SK-N-MC (cell line): ENCODE measurements around the gene CD8B.
A peak's percentile ranks its signal among the peaks of the same experiment; 100 is the strongest.

Source experiments
- DNase-seq: peaks from one replicate; pipeline ENCODE4 v3.0.0-alpha.2; 2011; ENCODE audit warnings: low read depth, low spot score
- H3K27ac ChIP-seq: fragments of 200-600 bp; sonication (generic); 2 replicates; pipeline ENCODE4 v1.5.1; 2016; ENCODE audit warnings: mixed run types
- H3K36me3 ChIP-seq: fragments of 200-600 bp; sonication (generic); 2 replicates; pipeline ENCODE4 v1.6.1; 2017; ENCODE audit warnings: antibody characterized with exemption, low read length, mixed read lengths; ENCODE audit not compliant: insufficient read depth
- H3K4me3 ChIP-seq: fragments of 200-600 bp; sonication (generic); 2 replicates; pipeline ENCODE4 v1.5.1; 2016
- H3K9ac ChIP-seq: fragments of 200-600 bp; sonication (generic); 2 replicates; pipeline ENCODE4 v1.8.0; 2017; ENCODE audit warnings: mixed run types, mixed read lengths; ENCODE audit not compliant: insufficient read length
- H3K9me3 ChIP-seq: fragments of 200-600 bp; sonication (generic); 2 replicates; pipeline ENCODE4 v1.6.1; 2017; ENCODE audit warnings: low read depth, mild to moderate bottlenecking, antibody characterized with exemption, low read length, moderate library complexity, mixed read lengths
- EZH2 ChIP-seq: fragments of 200-600 bp; sonication (generic); IDR thresholded peaks from one replicate; pipeline ENCODE4 v1.6.1; 2017; ENCODE audit warnings: antibody characterized with exemption
- FOXP2 ChIP-seq: optimal IDR thresholded peaks from 2 replicates; pipeline ENCODE3; 2011; ENCODE audit warnings: mild to moderate bottlenecking, moderate library complexity; ENCODE audit not compliant: insufficient read depth; ENCODE audit errors: extremely low read length, control extremely low read depth
- POLR2AphosphoS5 ChIP-seq: IDR thresholded peaks from 2 replicates; pipeline ENCODE4 v1.6.1; 2012; ENCODE audit warnings: mild to moderate bottlenecking, low read depth, low read length, borderline replicate concordance

CD8B gene

GRCh38 chr2:86818114-86818801, 43.4 kb downstream of the CD8B start:
- no peak overlapping the region for H3K4me3 ChIP-seq
- no peak overlapping the region for H3K9ac ChIP-seq
- no peak for DNase-seq
- no peak overlapping the region for H3K27ac ChIP-seq
- TF ChIP-seq FOXP2 (no peak), EZH2 (no peak)
- H3K9me3 ChIP-seq = no peaks in the 10 kb centered on the region
- no peaks in the 10 kb centered on the region for H3K36me3 ChIP-seq

GRCh38 chr2:86815611-86816010, 46.1 kb downstream of the CD8B start:
- TF ChIP-seq FOXP2 = no peak
- no peak for TF ChIP-seq EZH2
- TF ChIP-seq POLR2AphosphoS5 = no peak
- H3K36me3 ChIP-seq = no peaks in the 10 kb centered on the region
- no peak overlapping the region for H3K4me3 ChIP-seq
- no peak for DNase-seq
- no peaks in the 10 kb centered on the region for H3K9me3 ChIP-seq
- H3K9ac ChIP-seq = no peak overlapping the region
- H3K27ac ChIP-seq = no peak overlapping the region

- no peaks in the 10 kb centered on the region for H3K36me3 ChIP-seq
- H3K9ac ChIP-seq = no peak overlapping the region
- no peak for TF ChIP-seq FOXP2
- no peak for TF ChIP-seq EZH2
- no peak for TF ChIP-seq POLR2AphosphoS5
- no peak overlapping the region for H3K4me3 ChIP-seq
- DNase-seq = no peak
- no peak overlapping the region for H3K27ac ChIP-seq
- no peaks in the 10 kb centered on the region for H3K9me3 ChIP-seq
Measured at GRCh38 chr2:86809481-86810121, 52.1 kb downstream of the CD8B start.

GRCh38 chr2:86808315-86809161, 53.1 kb downstream of the CD8B start:
- H3K9ac ChIP-seq = no peak overlapping the region
- DNase-seq = peak; percentile 28
- no peaks in the 10 kb centered on the region for H3K36me3 ChIP-seq
- H3K4me3 ChIP-seq = peak overlapping the region; percentile 70
- no peaks in the 10 kb centered on the region for H3K9me3 ChIP-seq
- no peak for TF ChIP-seq POLR2AphosphoS5
- TF ChIP-seq FOXP2 = no peak
- no peak for TF ChIP-seq EZH2
- H3K27ac ChIP-seq = no peak overlapping the region

- Histone ChIP-seq H3K9ac (no peak overlapping the region), H3K9me3 (no peaks in the 10 kb centered on the region), H3K36me3 (no peaks in the 10 kb centered on the region), H3K27ac (no peak overlapping the region), H3K4me3 (peak overlapping the region; percentile 70)
- no peak for TF ChIP-seq FOXP2
- TF ChIP-seq POLR2AphosphoS5 = no peak
- no peak for TF ChIP-seq EZH2
- DNase-seq = no peak
Measured at GRCh38 chr2:86807468-86808275, 54.0 kb downstream of the CD8B start.

- no peak overlapping the region for H3K9ac ChIP-seq
- no peak for DNase-seq
- no peak for TF ChIP-seq FOXP2
- no peak for TF ChIP-seq POLR2AphosphoS5
- TF ChIP-seq EZH2 = no peak
- peak overlapping the region; percentile 70 for H3K4me3 ChIP-seq
- H3K9me3 ChIP-seq = no peaks in the 10 kb centered on the region
- H3K27ac ChIP-seq = no peak overlapping the region
- H3K36me3 ChIP-seq = no peaks in the 10 kb centered on the region
Measured at GRCh38 chr2:86807133-86807467, 54.6 kb downstream of the CD8B start.

- TF ChIP-seq EZH2 (no peak), FOXP2 (no peak), POLR2AphosphoS5 (no peak)
- Histone ChIP-seq H3K9ac (no peak overlapping the region), H3K36me3 (no peaks in the 10 kb centered on the region), H3K9me3 (no peaks in the 10 kb centered on the region), H3K4me3 (no peak overlapping the region), H3K27ac (no peak overlapping the region)
- DNase-seq = no peak
Measured at GRCh38 chr2:86806059-86806857, 55.4 kb downstream of the CD8B start.
